Measurements from ENCODE around the gene KNDC1.

GRCh38 chr10:133143200-133143533 is 16.9 kb upstream of the KNDC1 start:
- TF ChIP-seq, protein P1, sequence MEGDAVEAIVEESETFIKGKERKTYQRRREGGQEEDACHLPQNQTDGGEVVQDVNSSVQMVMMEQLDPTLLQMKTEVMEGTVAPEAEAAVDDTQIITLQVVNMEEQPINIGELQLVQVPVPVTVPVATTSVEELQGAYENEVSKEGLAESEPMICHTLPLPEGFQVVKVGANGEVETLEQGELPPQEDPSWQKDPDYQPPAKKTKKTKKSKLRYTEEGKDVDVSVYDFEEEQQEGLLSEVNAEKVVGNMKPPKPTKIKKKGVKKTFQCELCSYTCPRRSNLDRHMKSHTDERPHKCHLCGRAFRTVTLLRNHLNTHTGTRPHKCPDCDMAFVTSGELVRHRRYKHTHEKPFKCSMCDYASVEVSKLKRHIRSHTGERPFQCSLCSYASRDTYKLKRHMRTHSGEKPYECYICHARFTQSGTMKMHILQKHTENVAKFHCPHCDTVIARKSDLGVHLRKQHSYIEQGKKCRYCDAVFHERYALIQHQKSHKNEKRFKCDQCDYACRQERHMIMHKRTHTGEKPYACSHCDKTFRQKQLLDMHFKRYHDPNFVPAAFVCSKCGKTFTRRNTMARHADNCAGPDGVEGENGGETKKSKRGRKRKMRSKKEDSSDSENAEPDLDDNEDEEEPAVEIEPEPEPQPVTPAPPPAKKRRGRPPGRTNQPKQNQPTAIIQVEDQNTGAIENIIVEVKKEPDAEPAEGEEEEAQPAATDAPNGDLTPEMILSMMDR (IDR thresholded peaks at IDR 0.05), result no peak
- TF ChIP-seq POLR2A (IDR thresholded peaks at IDR 0.05), result no peak
